ENCODE results near the gene HSPB1. TPM values are rescaled to one million over a fixed set of nuclear protein-coding genes. Genes with fewer than 3 reads are reported as not detected.

Gene HSPB1
- total and polyA plus RNA-seq, 2 of the 13 experiments (the other 11 are each of a cell fraction or from before 2014, with no cell fraction given): 21.0 to 38.6 TPM

DNA sequence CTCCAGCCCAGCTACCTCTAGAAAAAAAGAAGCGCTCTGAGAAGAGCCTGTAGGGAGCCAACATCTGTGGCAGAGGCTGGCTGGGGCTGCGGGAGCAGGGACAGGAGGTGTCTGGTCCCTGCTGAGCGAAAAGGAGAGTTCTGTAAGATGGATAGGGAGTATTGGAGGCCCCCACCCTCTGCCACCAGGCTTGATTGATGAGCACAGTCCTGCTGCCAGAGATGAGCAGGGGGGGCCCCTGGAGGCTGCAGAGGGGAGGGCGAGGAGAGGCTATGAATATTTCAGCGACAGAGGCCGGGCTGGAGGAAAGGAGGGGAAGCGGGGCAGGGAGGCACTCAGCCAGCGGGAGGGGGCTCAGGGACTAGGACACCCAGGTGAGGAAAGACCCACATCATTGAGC, 44.5 kb upstream of the HSPB1 start (continued):
- TF ChIP-seq, protein P1, sequence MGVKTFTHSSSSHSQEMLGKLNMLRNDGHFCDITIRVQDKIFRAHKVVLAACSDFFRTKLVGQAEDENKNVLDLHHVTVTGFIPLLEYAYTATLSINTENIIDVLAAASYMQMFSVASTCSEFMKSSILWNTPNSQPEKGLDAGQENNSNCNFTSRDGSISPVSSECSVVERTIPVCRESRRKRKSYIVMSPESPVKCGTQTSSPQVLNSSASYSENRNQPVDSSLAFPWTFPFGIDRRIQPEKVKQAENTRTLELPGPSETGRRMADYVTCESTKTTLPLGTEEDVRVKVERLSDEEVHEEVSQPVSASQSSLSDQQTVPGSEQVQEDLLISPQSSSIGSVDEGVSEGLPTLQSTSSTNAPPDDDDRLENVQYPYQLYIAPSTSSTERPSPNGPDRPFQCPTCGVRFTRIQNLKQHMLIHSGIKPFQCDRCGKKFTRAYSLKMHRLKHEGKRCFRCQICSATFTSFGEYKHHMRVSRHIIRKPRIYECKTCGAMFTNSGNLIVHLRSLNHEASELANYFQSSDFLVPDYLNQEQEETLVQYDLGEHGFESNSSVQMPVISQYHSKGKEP (CRISPR knock-in tag; IDR thresholded peaks at IDR 0.05): no peak
- TF ChIP-seq HOXD1 (CRISPR knock-in tag; IDR thresholded peaks at IDR 0.05) (peak; percentile 89), AHR (CRISPR knock-in tag; IDR thresholded peaks at IDR 0.05) (no peak), MIER3 (CRISPR knock-in tag; IDR thresholded peaks at IDR 0.05; ENCODE audit: borderline replicate concordance) (no peak), ZNF3 (CRISPR knock-in tag; IDR thresholded peaks at IDR 0.05) (no peak), RAD21 (CRISPR knock-in tag; IDR thresholded peaks at IDR 0.05) (peak; percentile 38), SIX1 (CRISPR knock-in tag; IDR thresholded peaks at IDR 0.05; ENCODE audit: borderline replicate concordance) (no peak), ZMYM3 (CRISPR knock-in tag; IDR thresholded peaks at IDR 0.05) (no peak)
- TF ChIP-seq, protein P2, sequence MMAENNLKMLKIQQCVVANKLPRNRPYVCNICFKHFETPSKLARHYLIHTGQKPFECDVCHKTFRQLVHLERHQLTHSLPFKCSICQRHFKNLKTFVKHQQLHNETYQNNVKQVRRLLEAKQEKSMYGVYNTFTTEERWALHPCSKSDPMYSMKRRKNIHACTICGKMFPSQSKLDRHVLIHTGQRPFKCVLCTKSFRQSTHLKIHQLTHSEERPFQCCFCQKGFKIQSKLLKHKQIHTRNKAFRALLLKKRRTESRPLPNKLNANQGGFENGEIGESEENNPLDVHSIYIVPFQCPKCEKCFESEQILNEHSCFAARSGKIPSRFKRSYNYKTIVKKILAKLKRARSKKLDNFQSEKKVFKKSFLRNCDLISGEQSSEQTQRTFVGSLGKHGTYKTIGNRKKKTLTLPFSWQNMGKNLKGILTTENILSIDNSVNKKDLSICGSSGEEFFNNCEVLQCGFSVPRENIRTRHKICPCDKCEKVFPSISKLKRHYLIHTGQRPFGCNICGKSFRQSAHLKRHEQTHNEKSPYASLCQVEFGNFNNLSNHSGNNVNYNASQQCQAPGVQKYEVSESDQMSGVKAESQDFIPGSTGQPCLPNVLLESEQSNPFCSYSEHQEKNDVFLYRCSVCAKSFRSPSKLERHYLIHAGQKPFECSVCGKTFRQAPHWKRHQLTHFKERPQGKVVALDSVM (CRISPR knock-in tag; IDR thresholded peaks at IDR 0.05): peak; percentile 60; the same call in 1 of the 2 replicates
- TF ChIP-seq, protein P3, sequence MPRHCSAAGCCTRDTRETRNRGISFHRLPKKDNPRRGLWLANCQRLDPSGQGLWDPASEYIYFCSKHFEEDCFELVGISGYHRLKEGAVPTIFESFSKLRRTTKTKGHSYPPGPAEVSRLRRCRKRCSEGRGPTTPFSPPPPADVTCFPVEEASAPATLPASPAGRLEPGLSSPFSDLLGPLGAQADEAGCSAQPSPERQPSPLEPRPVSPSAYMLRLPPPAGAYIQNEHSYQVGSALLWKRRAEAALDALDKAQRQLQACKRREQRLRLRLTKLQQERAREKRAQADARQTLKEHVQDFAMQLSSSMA (CRISPR knock-in tag; IDR thresholded peaks at IDR 0.05): no peak
- TF ChIP-seq, protein P4, sequence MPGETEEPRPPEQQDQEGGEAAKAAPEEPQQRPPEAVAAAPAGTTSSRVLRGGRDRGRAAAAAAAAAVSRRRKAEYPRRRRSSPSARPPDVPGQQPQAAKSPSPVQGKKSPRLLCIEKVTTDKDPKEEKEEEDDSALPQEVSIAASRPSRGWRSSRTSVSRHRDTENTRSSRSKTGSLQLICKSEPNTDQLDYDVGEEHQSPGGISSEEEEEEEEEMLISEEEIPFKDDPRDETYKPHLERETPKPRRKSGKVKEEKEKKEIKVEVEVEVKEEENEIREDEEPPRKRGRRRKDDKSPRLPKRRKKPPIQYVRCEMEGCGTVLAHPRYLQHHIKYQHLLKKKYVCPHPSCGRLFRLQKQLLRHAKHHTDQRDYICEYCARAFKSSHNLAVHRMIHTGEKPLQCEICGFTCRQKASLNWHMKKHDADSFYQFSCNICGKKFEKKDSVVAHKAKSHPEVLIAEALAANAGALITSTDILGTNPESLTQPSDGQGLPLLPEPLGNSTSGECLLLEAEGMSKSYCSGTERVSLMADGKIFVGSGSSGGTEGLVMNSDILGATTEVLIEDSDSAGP (CRISPR knock-in tag; IDR thresholded peaks at IDR 0.05; ENCODE audit: borderline replicate concordance): 0 out of 2 replicates have a peak, but pooled peaks have one; percentile 14
- TF ChIP-seq, protein P5, sequence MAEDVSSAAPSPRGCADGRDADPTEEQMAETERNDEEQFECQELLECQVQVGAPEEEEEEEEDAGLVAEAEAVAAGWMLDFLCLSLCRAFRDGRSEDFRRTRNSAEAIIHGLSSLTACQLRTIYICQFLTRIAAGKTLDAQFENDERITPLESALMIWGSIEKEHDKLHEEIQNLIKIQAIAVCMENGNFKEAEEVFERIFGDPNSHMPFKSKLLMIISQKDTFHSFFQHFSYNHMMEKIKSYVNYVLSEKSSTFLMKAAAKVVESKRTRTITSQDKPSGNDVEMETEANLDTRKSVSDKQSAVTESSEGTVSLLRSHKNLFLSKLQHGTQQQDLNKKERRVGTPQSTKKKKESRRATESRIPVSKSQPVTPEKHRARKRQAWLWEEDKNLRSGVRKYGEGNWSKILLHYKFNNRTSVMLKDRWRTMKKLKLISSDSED (CRISPR knock-in tag; IDR thresholded peaks at IDR 0.05): no peak
- TF ChIP-seq, protein P6, sequence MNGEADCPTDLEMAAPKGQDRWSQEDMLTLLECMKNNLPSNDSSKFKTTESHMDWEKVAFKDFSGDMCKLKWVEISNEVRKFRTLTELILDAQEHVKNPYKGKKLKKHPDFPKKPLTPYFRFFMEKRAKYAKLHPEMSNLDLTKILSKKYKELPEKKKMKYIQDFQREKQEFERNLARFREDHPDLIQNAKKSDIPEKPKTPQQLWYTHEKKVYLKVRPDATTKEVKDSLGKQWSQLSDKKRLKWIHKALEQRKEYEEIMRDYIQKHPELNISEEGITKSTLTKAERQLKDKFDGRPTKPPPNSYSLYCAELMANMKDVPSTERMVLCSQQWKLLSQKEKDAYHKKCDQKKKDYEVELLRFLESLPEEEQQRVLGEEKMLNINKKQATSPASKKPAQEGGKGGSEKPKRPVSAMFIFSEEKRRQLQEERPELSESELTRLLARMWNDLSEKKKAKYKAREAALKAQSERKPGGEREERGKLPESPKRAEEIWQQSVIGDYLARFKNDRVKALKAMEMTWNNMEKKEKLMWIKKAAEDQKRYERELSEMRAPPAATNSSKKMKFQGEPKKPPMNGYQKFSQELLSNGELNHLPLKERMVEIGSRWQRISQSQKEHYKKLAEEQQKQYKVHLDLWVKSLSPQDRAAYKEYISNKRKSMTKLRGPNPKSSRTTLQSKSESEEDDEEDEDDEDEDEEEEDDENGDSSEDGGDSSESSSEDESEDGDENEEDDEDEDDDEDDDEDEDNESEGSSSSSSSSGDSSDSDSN (CRISPR knock-in tag; IDR thresholded peaks at IDR 0.05): no peak
- TF ChIP-seq, protein P7, sequence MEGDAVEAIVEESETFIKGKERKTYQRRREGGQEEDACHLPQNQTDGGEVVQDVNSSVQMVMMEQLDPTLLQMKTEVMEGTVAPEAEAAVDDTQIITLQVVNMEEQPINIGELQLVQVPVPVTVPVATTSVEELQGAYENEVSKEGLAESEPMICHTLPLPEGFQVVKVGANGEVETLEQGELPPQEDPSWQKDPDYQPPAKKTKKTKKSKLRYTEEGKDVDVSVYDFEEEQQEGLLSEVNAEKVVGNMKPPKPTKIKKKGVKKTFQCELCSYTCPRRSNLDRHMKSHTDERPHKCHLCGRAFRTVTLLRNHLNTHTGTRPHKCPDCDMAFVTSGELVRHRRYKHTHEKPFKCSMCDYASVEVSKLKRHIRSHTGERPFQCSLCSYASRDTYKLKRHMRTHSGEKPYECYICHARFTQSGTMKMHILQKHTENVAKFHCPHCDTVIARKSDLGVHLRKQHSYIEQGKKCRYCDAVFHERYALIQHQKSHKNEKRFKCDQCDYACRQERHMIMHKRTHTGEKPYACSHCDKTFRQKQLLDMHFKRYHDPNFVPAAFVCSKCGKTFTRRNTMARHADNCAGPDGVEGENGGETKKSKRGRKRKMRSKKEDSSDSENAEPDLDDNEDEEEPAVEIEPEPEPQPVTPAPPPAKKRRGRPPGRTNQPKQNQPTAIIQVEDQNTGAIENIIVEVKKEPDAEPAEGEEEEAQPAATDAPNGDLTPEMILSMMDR (CRISPR knock-in tag; IDR thresholded peaks at IDR 0.05): peak; percentile 63

Data from HepG2 (cell line).